Activated CD4-positive, CD25-positive, alpha-beta regulatory T cell treated with anti-CD3 and anti-CD28 coated beads, Interleukin-2, amount 50 U/mL, for 16 hours (primary cell): ENCODE measurements around the gene ISYNA1.

ENCODE experiments used
- DNase-seq: peaks from one replicate; pipeline ENCODE4 v3.0.0-alpha.2; 2020; ENCODE audit warnings: low read depth, low spot score

Gene ISYNA1

GRCh38 chr19:18443831-18444230 is 5.9 kb upstream of the ISYNA1 start:
- DNase-seq: no peak

- DNase-seq: no peak
Measured at GRCh38 chr19:18443406-18443805, 5.5 kb upstream of the ISYNA1 start.

- no peak for DNase-seq
Measured at GRCh38 chr19:18442941-18443340, 5.0 kb upstream of the ISYNA1 start.

- no peak for DNase-seq
Measured at GRCh38 chr19:18441804-18442788, 4.2 kb upstream of the ISYNA1 start.

GRCh38 chr19:18440936-18441803 is 3.2 kb upstream of the ISYNA1 start:
- no peak for DNase-seq

- no peak for DNase-seq
Measured at GRCh38 chr19:18440415-18440877, 2.5 kb upstream of the ISYNA1 start.

GRCh38 chr19:18439910-18440237 is 1.9 kb upstream of the ISYNA1 start:
- DNase-seq: no peak

GRCh38 chr19:18439025-18439909 is 1.3 kb upstream of the ISYNA1 start:
- no peak for DNase-seq

- DNase-seq: no peak
Measured at GRCh38 chr19:18438331-18439024, 545 bp upstream of the ISYNA1 start.

GRCh38 chr19:18436671-18437490 is 1.1 kb downstream of the ISYNA1 start:
- no peak for DNase-seq

- DNase-seq: no peak
Measured at GRCh38 chr19:18435842-18436670, 1.9 kb downstream of the ISYNA1 start.

GRCh38 chr19:18435178-18435841 is 2.6 kb downstream of the ISYNA1 start:
- DNase-seq: no peak

GRCh38 chr19:18434411-18435175 is 3.3 kb downstream of the ISYNA1 start:
- no peak for DNase-seq

GRCh38 chr19:18433735-18434398 is 4.1 kb downstream of the ISYNA1 start:
- DNase-seq: no peak

GRCh38 chr19:18433015-18433691 is 4.8 kb downstream of the ISYNA1 start:
- no peak for DNase-seq

- DNase-seq: no peak
Measured at GRCh38 chr19:18432275-18433014, 5.5 kb downstream of the ISYNA1 start.
